Amygdala (tissue), 56 donors: ENCODE measurements around the gene OTOG.

Experiments
- DNase-seq, 56 donors: peaks; one replicate each; lab custom pipeline; 2025; lab: John Stamatoyannopoulos, UW

Gene OTOG

GRCh38 chr11:17599460-17599925, 52.4 kb downstream of the OTOG start:
- DNase-seq: no peak

GRCh38 chr11:17600316-17601255, 53.5 kb downstream of the OTOG start:
- DNase-seq: no peak

- no peak for DNase-seq
Measured at GRCh38 chr11:17601256-17601671, 54.2 kb downstream of the OTOG start.

- DNase-seq: no peak
Measured at GRCh38 chr11:17601676-17602075, 54.6 kb downstream of the OTOG start.

- no peak for DNase-seq
Measured at GRCh38 chr11:17602105-17603001, 55.3 kb downstream of the OTOG start.

GRCh38 chr11:17603056-17603825, 56.2 kb downstream of the OTOG start:
- no peak for DNase-seq

GRCh38 chr11:17604201-17604914, 57.3 kb downstream of the OTOG start:
- DNase-seq: no peak

GRCh38 chr11:17604915-17605233, 57.8 kb downstream of the OTOG start:
- no peak for DNase-seq

- no peak for DNase-seq
Measured at GRCh38 chr11:17605651-17606122, 58.6 kb downstream of the OTOG start.

GRCh38 chr11:17606233-17607082, 59.4 kb downstream of the OTOG start:
- no peak for DNase-seq

GRCh38 chr11:17607083-17607429, 60.0 kb downstream of the OTOG start:
- no peak for DNase-seq

GRCh38 chr11:17607591-17608570, 60.8 kb downstream of the OTOG start:
- no peak for DNase-seq

- no peak for DNase-seq
Measured at GRCh38 chr11:17608821-17609220, 61.8 kb downstream of the OTOG start.

GRCh38 chr11:17609291-17610084, 62.4 kb downstream of the OTOG start:
- no peak for DNase-seq

- no peak for DNase-seq
Measured at GRCh38 chr11:17610085-17610894, 63.2 kb downstream of the OTOG start.

- DNase-seq: no peak
Measured at GRCh38 chr11:17611049-17611448, 64.0 kb downstream of the OTOG start.
